ENCODE measurements around the gene HMOX2.

Gene HMOX2

GRCh38 chr16:4463522-4464163 lies 12.6 kb upstream of the HMOX2 start:
- no peak for DNase-seq (ENCODE audit: low read depth in 2 of 2, low spot score in 1 of 2)

GRCh38 chr16:4465977-4466779 lies 10.0 kb upstream of the HMOX2 start:
- DNase-seq (ENCODE audit: low read depth in 2 of 2, low spot score in 1 of 2), result peak; percentile 32 to 39

GRCh38 chr16:4467916-4468315 lies 8.3 kb upstream of the HMOX2 start:
- no peak for DNase-seq (ENCODE audit: low read depth in 2 of 2, low spot score in 1 of 2)

- no peak for DNase-seq (ENCODE audit: low read depth in 2 of 2, low spot score in 1 of 2)
Measured at GRCh38 chr16:4468972-4469371, 7.2 kb upstream of the HMOX2 start.

- no peak for DNase-seq (ENCODE audit: low read depth in 2 of 2, low spot score in 1 of 2)
Measured at GRCh38 chr16:4471869-4472268, 4.3 kb upstream of the HMOX2 start.

- DNase-seq (ENCODE audit: low read depth in 2 of 2, low spot score in 1 of 2), result no peak
Measured at GRCh38 chr16:4472880-4473279, 3.3 kb upstream of the HMOX2 start.

GRCh38 chr16:4474192-4474961 lies 1.8 kb upstream of the HMOX2 start, which contains the start of gene NMRAL1:
TSS of gene NMRAL1 (minus strand) at chr16:4474625. CDS start at chr16:4474132, 493 bp downstream.
- peak; percentile 65 to 71 for DNase-seq (ENCODE audit: low read depth in 2 of 2, low spot score in 1 of 2)

GRCh38 chr16:4477966-4478365 lies 1.8 kb downstream of the HMOX2 start:
- DNase-seq (ENCODE audit: low read depth in 2 of 2, low spot score in 1 of 2), result no peak

GRCh38 chr16:4481526-4481925 lies 5.3 kb downstream of the HMOX2 start:
- DNase-seq (ENCODE audit: low read depth in 2 of 2, low spot score in 1 of 2), result no peak

- DNase-seq (ENCODE audit: low read depth in 2 of 2, low spot score in 1 of 2), result no peak
Measured at GRCh38 chr16:4481963-4482362, 5.8 kb downstream of the HMOX2 start.

- DNase-seq (ENCODE audit: low read depth in 2 of 2, low spot score in 1 of 2), result no peak
Measured at GRCh38 chr16:4486126-4486893, 10.1 kb downstream of the HMOX2 start.

GRCh38 chr16:4487955-4488498 lies 11.8 kb downstream of the HMOX2 start:
- no peak for DNase-seq (ENCODE audit: low read depth in 2 of 2, low spot score in 1 of 2)

- DNase-seq (ENCODE audit: low read depth in 2 of 2, low spot score in 1 of 2), result no peak
Measured at GRCh38 chr16:4488499-4488967, 12.3 kb downstream of the HMOX2 start.

GRCh38 chr16:4489030-4489429 lies 12.8 kb downstream of the HMOX2 start:
- no peak for DNase-seq (ENCODE audit: low read depth in 2 of 2, low spot score in 1 of 2)

- no peak for DNase-seq (ENCODE audit: low read depth in 2 of 2, low spot score in 1 of 2)
Measured at GRCh38 chr16:4491898-4492297, 15.7 kb downstream of the HMOX2 start.

GRCh38 chr16:4494746-4495490 lies 18.7 kb downstream of the HMOX2 start:
- no peak for DNase-seq (ENCODE audit: low read depth in 2 of 2, low spot score in 1 of 2)

GRCh38 chr16:4495766-4496165 lies 19.6 kb downstream of the HMOX2 start:
- no peak for DNase-seq (ENCODE audit: low read depth in 2 of 2, low spot score in 1 of 2)

GRCh38 chr16:4496305-4496704 lies 20.1 kb downstream of the HMOX2 start:
- DNase-seq (ENCODE audit: low read depth in 2 of 2, low spot score in 1 of 2), result no peak

- DNase-seq (ENCODE audit: low read depth in 2 of 2, low spot score in 1 of 2), result no peak
Measured at GRCh38 chr16:4498546-4499195, 22.5 kb downstream of the HMOX2 start.

GRCh38 chr16:4499196-4499555 lies 23.0 kb downstream of the HMOX2 start:
- no peak for DNase-seq (ENCODE audit: low read depth in 2 of 2, low spot score in 1 of 2)
